Measurements from ENCODE around the gene PTMA.
"Not testable (repeated sequence)": the region's sequence is repeated elsewhere in the genome, so short reads cannot be mapped to it uniquely, and the experiment has no call there.

PTMA gene

DNA sequence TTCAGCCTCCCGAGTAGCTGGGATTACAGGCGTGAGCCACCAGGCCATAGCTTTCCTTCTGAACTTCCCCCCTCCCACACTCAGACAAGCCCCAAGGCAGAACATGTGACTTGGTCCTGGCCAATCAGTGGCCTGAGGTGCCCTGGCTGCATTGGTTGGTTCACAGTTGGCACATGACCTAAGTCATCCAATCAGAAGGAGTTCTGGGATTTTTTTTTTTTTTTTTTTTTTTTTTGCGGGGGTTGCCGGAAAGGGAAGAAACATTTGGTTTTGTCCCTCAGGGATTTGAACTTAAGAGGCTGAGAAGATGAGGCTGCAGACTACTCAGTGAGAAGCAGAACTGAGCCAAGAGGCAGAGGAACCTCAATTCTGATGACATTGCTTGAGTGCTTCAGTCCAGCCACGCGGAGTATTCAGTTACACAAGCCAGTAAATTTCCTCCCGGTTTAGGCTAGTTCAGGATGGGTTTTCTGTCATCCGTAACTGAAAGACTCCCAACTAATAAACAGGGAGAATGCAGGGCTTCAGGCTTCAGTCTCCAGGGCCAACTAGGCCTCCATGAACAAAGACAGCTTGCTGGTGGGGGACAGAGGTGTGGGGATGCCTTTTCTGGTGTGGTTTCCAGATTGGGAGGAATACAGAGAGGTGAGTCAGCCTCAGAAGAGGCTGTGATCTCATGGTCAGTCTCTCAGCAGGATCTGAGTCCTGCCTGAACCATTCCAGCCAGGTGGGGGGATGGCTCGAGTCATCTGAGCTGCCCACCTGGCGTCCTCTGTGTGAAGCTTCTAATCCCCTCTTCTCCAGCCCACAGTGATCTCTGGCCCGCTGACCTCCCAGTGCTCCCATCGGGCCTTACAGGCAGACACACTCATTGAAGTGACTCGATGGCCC lies 9.2 kb downstream of the PTMA start:
- no peak for DNase-seq

DNA sequence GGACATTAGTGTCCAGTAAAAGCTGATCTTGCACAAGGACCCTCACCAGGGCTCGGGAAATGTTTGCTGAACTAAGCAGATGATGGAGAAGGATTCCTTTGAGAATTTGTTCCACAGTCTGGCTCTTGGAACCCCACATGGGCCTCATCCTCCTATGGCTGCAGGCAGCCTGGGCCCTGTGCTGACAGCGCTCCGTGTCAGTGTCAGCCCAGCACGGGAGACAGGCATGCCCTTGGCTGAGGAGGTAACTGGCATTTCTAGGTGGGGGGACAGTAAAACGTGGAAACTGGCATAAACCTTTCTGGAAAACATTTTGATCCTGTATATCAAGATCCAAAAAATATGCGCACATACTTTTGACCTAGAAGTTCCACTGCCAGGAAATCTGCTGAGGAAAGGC lies 10.5 kb downstream of the PTMA start:
- no peak for DNase-seq

DNA sequence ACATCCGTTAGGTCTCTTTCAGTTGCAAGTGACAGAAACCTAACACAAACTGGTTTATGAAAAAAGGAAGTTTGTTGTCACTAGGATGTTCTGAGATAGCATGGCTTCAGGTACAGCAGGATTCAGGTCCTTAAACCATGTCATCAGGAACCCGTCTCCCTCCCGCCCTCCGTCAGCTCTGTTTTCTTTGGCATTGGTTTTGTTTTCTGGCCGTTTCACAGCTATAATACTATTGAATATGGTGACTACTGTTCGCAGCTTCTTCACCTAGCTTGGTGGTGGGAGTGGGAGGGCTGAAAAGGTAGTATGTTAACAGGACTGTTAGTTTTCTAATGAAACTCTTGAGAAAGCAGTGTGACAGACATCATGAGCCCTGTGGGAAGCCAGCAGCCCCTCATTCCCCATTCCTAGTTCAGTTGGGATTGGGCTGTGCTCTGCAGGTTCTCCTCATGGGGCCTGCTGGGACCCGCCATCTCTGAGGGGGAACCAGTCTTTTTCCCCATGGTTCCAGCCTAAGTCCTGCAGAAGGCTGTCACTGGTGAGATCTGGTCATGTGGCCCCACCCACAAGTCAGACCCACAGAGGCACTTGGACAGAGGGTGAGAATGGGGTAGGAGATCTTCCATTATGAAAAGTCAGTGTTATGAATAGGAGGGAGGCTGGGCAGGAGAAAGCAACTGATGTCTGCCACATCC lies 12.1 kb downstream of the PTMA start:
- DNase-seq = no peak

DNA sequence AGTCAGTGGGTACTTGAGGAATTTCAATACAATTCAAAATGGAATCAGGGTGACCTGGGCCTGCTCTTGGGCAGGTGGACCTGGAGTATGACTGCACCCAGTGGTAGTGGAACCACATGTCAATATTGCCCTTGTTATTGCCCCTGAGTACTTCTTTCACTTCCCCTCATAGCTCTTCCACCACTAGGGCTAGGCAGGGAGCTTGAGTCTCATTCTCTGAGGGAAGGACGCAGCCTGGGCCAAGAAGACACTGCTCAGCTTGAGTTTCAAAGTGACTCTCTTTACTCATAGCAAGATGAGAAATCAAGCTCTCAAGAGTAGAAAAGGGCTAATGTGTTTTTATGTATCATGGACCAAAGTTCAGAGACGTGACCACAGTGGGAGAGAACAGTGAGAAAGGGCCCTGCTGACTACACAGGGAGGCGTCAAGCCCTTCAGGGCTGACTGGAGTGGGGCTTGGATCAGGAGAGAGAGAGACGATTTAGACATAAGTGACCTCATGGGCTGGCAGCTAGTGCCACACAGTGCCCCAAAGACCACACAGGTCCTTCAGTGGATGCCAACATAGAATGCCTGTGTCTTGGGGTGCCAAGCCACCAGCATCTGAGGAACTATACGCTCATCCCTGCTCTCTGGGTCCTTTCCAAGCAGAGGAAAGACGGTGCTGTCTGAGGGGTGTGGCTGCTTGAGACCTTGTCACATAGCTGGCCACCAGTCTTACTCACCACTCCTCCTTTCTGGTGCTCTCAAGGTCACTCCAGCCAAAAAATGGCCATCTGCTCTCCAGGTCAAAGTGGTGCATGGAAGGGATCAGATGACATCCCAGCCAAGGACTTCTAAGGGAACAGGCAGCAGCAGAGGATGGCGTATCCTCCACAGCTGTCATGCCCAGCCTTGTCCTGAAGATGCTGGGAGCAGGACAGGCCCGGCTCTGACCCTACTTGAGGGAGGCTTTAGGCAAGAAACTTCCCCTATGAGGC lies 13.0 kb downstream of the PTMA start:
- no peak for DNase-seq

- no peak for DNase-seq
Measured at GRCh38 chr2:231722721-231723307, 14.5 kb downstream of the PTMA start.

DNA sequence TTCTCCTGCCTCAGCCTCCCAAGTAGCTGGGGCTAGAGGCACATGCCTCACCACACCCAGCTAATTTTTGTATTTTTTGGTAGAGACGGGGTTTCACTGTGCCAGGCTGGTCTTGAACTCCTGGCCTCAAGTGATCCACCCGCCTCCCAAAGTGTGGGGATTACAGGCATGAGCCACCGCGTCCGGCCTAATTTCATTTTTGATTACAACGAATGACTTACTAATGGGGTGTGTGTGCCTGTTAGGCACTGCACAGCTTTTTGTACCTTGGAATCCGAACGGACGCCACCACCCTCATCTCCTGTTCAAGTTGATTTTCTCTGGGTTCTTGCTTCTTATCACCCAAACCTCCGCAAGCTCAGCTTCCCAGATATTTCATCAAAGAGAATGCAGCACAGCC lies 17.2 kb downstream of the PTMA start:
- no peak for DNase-seq

GRCh38 chr2:231726276-231726675 lies 18.0 kb downstream of the PTMA start:
- DNase-seq = no peak

- DNase-seq = no peak
Measured at GRCh38 chr2:231727621-231728020, 19.3 kb downstream of the PTMA start.

- no peak for DNase-seq
Measured at GRCh38 chr2:231732604-231733003, 24.3 kb downstream of the PTMA start.

GRCh38 chr2:231737761-231738160 lies 29.4 kb downstream of the PTMA start:
- no peak for DNase-seq

- no peak for DNase-seq
Measured at GRCh38 chr2:231743376-231744116, 35.2 kb downstream of the PTMA start.

GRCh38 chr2:231745303-231746038 lies 37.1 kb downstream of the PTMA start:
- DNase-seq = no peak

GRCh38 chr2:231748153-231748896 lies 40.0 kb downstream of the PTMA start:
- not testable (repeated sequence) for DNase-seq

- not testable (repeated sequence) for DNase-seq
Measured at GRCh38 chr2:231749016-231749415, 40.7 kb downstream of the PTMA start.

- DNase-seq = no peak
Measured at GRCh38 chr2:231751042-231751815, 42.9 kb downstream of the PTMA start.

GRCh38 chr2:231752061-231752460 lies 43.7 kb downstream of the PTMA start:
- no peak for DNase-seq

GRCh38 chr2:231761735-231762134 lies 53.4 kb downstream of the PTMA start:
- DNase-seq = no peak
